ENCODE results near the gene ZNF136.

- TF ChIP-seq EP300 (IDR thresholded peaks at IDR 0.05; ENCODE audit: low read depth) (no peak), CTCF (IDR thresholded peaks at IDR 0.05) (no peak), POLR2AphosphoS5 (IDR thresholded peaks at IDR 0.05) (peak; percentile 30 to 50 (median 39))
Measured at GRCh38 chr19:12156223-12157058, 6.5 kb upstream of the ZNF136 start, which contains the start of gene ZNF625.

Measured in transverse colon (tissue), 4 donors.